ENCODE measurements around the gene POLR2M.
A peak's percentile ranks its signal among the peaks of the same experiment; 100 is the strongest.

POLR2M gene

DNA sequence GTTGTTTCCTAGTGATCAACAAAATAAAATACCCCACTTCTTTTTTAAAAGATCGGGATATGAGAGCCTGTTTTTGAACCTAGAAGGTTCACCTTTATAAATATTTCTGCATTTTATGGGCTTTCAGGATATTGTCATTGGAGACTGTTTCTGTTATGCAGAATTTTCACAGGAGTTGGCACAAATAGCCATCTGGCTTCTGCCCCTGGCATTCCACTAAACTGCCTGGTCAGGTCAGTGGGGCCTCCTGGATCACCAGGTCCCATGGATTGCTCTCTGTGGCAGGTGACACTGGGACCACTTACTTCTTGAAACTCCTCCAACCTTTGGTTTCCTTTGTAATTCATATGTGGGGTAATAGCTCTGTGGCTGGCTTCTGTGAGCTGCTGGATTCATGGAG, 25.5 kb upstream of the POLR2M start:
- no peak overlapping the region for H3K4me3 Mint-ChIP-seq
- CTCF ChIA-PET, result no interaction called here
- no peaks in the 10 kb centered on the region for H3K9me3 Mint-ChIP-seq
- H3K27ac Mint-ChIP-seq, result no peak overlapping the region
- DNase-seq, result no peak
- peaks cover 13% of the 10 kb centered on the region for H3K4me1 Mint-ChIP-seq
- H3K36me3 Mint-ChIP-seq, result no peaks in the 10 kb centered on the region
- no peaks in the 10 kb centered on the region for H3K27me3 Mint-ChIP-seq

DNA sequence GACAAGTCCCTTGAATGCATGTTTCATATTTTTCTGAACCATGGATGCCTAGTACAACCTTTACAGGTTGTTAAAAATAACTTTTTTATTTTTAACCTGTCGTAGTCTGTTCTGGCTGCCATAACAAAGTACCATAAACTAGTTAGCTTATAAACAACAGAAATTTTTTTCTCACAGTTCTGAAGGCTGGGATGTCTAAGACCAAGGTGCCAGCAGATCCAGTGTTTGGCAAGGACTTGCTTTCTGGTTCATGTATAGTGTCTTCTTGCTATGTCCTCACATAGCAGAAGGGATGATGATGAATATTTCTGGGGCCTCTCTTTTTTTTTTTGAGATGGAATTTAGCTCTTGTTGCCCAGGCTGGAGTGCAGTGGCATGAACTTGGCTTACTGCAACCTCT, 23.0 kb upstream of the POLR2M start:
- Mint-ChIP-seq H3K27me3 (no peaks in the 10 kb centered on the region), H3K36me3 (no peaks in the 10 kb centered on the region)
- CTCF ChIA-PET, result interaction anchor here (0.7 kb wide), 1 partner anchor 105 kb away, joined by 3 read pairs; no protein-coding TSS in a partner anchor

DNA sequence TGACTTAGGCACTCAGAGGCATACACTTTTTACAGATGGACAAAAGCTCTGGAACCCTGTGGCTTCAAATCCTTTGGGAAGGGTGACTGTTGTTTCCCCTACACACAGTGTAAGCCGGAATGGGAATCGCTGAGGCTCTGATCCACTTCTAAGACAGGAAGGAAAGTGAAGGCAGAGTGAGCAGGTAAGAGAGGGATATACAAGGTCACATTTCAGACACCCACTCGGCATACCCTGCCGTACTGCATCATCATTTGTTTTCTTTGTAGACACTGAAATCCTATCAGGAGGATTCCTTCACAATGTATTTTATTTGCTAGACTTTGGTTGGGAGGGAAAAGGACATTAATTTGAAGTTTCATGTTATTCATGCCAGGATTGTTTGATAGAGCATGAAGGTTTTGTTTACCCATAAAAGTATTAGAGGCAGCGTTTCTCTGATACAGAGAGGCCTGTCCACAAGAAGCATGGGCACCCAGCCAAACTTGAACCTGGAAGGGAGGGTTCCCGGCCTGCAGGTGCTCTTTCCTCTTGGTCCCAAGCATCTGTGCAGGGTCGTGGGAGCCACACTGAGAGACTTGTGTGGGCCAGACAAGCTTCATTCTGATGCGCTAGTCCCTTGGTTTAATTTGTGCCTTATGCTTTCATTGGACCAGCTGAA, 21.9 kb upstream of the POLR2M start:
- Mint-ChIP-seq H3K4me1 (peaks cover 13% of the 10 kb centered on the region), H3K27me3 (no peaks in the 10 kb centered on the region), H3K36me3 (no peaks in the 10 kb centered on the region), H3K27ac (no peak overlapping the region), H3K9me3 (no peaks in the 10 kb centered on the region), H3K4me3 (no peak overlapping the region)
- DNase-seq, result no peak
- CTCF ChIA-PET, result no interaction called here

More for the DNA sequence above, 23.0 kb upstream of the POLR2M start:
- H3K4me1 Mint-ChIP-seq, result peaks cover 13% of the 10 kb centered on the region
- no peak overlapping the region for H3K4me3 Mint-ChIP-seq
- DNase-seq, result no peak
- no peak overlapping the region for H3K27ac Mint-ChIP-seq
- no peaks in the 10 kb centered on the region for H3K9me3 Mint-ChIP-seq

DNA sequence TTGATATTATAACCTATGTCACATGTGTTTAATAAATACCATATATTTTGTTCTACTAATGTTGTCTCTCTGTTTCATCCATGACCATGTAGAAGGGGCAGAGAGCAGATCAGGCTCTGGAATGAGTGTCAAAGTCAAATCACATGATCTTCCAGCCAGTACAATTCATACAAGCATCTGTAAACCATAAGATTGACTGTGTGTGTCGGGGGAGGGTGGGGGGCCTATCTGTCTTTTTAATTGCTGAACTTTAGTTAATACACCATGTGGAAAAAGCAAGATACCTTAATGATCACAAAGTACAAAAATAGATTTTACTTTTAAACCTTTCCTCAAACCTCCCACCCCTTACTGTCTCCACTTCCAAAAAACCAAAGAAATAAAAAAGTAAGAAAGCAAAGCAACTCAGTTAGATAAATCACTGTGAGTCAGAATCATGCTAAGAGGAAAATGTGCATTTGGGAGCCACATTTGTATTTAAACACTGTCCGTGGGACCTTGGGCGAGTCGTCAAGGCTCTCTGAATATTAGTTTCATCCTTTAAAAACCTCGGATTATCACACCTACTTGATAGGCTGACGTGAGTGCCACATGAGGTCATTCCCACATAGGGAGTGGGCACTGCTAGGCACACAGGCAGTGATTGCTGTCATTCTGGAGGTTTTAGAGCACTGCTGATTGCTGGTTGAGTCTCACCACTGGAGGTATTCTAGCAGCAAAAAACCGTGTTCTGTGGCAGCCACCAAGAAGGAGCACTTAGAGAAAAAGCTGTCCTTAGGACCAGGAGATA, 21.0 kb upstream of the POLR2M start:
- H3K36me3 Mint-ChIP-seq, result no peaks in the 10 kb centered on the region
- no peak for DNase-seq
- no peaks in the 10 kb centered on the region for H3K9me3 Mint-ChIP-seq
- peaks cover 7% of the 10 kb centered on the region for H3K4me1 Mint-ChIP-seq
- CTCF ChIA-PET, result no interaction called here
- no peak overlapping the region for H3K4me3 Mint-ChIP-seq
- no peaks in the 10 kb centered on the region for H3K27me3 Mint-ChIP-seq
- H3K27ac Mint-ChIP-seq, result no peak overlapping the region

DNA sequence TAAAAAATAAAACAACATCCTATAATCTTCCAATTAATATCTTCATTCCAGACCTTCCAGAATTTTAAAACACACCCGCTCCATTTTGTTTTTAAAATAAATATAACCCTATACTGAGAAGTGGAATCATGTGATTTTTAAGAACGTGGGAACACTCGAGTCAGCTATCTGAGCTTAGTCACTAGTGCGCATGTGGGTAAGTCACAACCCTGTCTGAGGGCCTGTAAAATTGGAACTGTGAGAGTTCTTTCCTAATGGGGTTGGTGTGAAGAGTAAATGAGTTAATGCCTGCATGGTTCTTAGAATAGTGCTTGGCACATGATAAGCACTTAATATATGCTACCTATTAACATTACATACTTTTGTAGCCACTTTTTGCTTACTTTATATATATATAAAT, 19.9 kb upstream of the POLR2M start:
- Mint-ChIP-seq H3K9me3 (no peaks in the 10 kb centered on the region), H3K4me1 (no peaks in the 10 kb centered on the region), H3K36me3 (no peaks in the 10 kb centered on the region), H3K27ac (no peak overlapping the region), H3K27me3 (no peaks in the 10 kb centered on the region), H3K4me3 (no peak overlapping the region)
- CTCF ChIA-PET, result no interaction called here
- no peak for DNase-seq

DNA sequence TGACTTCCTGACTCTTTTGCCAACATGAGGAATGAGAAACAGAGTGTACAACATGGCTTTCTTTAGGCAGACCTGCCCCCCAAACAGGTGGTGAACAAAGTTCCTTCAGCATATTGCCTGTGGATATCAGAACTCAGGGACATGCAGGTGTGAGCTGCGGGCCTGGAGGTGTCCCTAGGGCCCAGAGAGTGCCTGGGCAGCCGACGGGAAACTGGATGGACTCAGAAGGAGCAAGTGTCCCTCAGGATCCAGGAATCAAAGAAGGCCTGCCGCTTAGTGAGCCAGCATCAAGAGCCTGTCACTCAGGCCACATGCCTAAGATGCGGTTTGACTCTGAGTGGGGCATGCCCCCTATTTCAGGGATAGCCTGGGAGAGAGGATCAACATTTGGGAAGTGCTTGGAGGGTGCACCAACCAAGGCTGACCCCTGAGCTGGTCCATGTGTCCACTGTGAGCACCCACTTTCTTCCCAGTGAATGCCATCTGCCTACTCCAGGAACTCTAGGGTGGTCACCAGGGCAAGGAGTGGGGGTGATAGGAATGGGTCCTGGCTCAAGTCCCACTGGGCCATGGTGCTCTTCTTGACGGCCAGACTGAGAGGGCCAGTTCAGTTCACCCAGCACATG, 16.1 kb upstream of the POLR2M start:
- Mint-ChIP-seq H3K4me3 (no peak overlapping the region), H3K27me3 (peaks cover 3% of the 10 kb centered on the region), H3K27ac (no peak overlapping the region), H3K36me3 (no peaks in the 10 kb centered on the region), H3K4me1 (no peaks in the 10 kb centered on the region), H3K9me3 (no peaks in the 10 kb centered on the region)
- CTCF ChIA-PET, result no interaction called here
- no peak for DNase-seq

DNA sequence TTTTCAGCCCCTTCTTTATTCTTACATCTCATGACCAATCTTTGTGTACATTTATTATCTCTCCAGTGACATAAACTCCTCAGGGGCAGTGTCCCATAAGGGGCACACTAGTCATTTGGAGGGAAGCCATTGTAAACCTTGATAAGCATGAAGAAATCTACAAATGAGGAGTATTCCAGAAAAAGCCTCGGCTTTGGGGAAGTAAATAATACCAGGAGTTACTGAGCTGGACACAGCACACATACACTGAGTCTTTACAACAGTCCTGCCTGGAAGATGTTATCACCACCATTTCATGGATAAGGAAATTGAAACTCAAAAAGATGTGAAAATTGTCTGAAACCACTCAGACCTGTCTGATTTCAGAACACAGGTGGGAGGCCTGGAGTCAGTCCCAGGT, 15.4 kb upstream of the POLR2M start:
- CTCF ChIA-PET, result no interaction called here
- no peak overlapping the region for H3K4me3 Mint-ChIP-seq
- H3K27me3 Mint-ChIP-seq, result peaks cover 5% of the 10 kb centered on the region
- no peaks in the 10 kb centered on the region for H3K4me1 Mint-ChIP-seq
- no peak overlapping the region for H3K27ac Mint-ChIP-seq
- H3K36me3 Mint-ChIP-seq, result no peaks in the 10 kb centered on the region
- no peaks in the 10 kb centered on the region for H3K9me3 Mint-ChIP-seq
- no peak for DNase-seq

DNA sequence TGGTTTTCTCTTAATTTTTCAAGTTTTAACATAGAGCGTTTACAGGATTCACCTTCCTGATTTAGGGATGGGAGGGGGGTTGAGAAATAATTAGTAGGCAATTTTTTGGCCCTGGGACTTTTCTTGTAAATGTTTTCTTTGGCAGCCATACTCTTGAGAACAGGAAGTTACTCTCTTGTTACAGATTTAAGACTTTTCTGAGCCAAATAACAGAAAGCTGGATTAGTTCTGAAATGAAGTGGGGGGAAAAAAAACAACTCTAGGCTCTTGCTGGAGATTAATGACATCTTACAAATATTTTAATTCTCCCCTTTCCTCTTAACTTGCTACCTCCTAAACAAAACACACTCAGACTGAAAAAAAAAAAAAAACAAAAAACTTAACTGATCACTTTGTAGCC, 13.8 kb upstream of the POLR2M start:
- Mint-ChIP-seq H3K4me3 (no peak overlapping the region), H3K9me3 (no peaks in the 10 kb centered on the region), H3K36me3 (no peaks in the 10 kb centered on the region), H3K27me3 (peaks cover 19% of the 10 kb centered on the region), H3K27ac (no peak overlapping the region), H3K4me1 (no peaks in the 10 kb centered on the region)
- no peak for DNase-seq
- CTCF ChIA-PET, result no interaction called here

DNA sequence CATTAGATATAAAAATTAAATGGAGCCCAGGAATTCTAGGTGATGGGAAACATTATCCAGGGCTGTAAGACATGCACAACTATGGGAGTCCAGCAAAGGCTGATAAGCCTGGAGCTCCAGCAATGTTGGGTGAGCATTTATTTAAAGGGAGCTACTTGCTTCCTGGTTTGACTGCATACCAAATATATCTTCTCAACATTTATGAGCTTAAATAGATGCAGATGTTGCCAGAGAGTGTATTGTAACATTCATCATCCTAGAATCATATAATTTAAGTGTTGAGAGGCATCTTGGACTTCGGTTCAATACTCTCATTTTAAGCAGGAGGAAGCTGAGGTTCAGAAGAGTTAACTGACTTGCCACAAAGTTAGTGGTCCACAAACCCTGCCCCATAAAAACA, 12.2 kb upstream of the POLR2M start:
- no peak for DNase-seq
- CTCF ChIA-PET, result interaction anchor here (0.9 kb wide), 1 partner anchor 133 kb away, joined by 3 read pairs; no protein-coding TSS in a partner anchor

DNA sequence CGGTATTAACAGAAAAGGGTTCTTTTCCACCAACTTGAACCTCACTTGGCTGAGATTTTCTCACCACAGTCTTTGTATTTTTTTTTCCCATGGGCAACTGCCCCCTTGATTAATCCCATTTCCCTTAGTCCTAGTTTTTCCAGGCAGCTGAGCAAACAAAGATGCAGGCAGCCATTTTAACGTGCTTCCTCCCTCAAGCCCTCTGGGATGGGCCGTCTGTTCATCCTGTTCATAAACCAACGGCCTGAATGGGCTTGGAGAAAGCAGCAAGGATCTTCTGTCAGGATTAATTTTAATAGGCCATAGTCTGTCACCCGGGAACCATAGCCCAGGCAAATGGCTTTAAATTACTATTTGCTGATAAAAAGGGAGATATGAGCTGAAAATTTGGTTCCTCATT, 10.4 kb upstream of the POLR2M start:
- Mint-ChIP-seq H3K27me3 (peaks cover 32% of the 10 kb centered on the region), H3K36me3 (no peaks in the 10 kb centered on the region), H3K9me3 (no peaks in the 10 kb centered on the region), H3K27ac (no peak overlapping the region), H3K4me1 (no peaks in the 10 kb centered on the region), H3K4me3 (no peak overlapping the region)
- CTCF ChIA-PET, result no interaction called here
- DNase-seq, result no peak

More for the DNA sequence above, 12.2 kb upstream of the POLR2M start:
- Mint-ChIP-seq H3K9me3 (no peaks in the 10 kb centered on the region), H3K4me3 (no peak overlapping the region), H3K4me1 (no peaks in the 10 kb centered on the region), H3K27ac (no peak overlapping the region), H3K27me3 (peaks cover 22% of the 10 kb centered on the region), H3K36me3 (no peaks in the 10 kb centered on the region)

DNA sequence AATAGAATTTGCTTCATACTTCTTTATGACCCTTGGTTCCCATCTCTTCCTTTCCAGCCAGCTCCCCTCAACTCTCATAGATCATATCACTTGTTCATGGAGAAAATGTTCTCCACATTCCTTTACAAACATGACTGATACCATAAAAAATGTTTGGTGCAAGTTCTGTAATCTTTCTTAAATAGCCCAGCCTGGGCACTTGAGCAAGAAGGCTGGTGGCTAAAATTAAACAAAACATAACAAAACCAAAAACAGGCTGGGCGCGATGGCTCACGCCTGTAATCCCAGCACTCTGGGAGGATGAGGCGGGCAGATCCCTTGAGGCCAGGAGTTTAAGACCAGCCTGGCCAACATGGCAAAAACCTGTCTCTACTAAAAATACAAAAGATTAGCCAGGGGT, 8.9 kb upstream of the POLR2M start:
- no peaks in the 10 kb centered on the region for H3K9me3 Mint-ChIP-seq
- no peak for DNase-seq
- H3K36me3 Mint-ChIP-seq, result no peaks in the 10 kb centered on the region
- no peak overlapping the region for H3K27ac Mint-ChIP-seq
- peaks cover 5% of the 10 kb centered on the region for H3K4me1 Mint-ChIP-seq
- CTCF ChIA-PET, result no interaction called here
- no peak overlapping the region for H3K4me3 Mint-ChIP-seq
- H3K27me3 Mint-ChIP-seq, result peaks cover 31% of the 10 kb centered on the region

DNA sequence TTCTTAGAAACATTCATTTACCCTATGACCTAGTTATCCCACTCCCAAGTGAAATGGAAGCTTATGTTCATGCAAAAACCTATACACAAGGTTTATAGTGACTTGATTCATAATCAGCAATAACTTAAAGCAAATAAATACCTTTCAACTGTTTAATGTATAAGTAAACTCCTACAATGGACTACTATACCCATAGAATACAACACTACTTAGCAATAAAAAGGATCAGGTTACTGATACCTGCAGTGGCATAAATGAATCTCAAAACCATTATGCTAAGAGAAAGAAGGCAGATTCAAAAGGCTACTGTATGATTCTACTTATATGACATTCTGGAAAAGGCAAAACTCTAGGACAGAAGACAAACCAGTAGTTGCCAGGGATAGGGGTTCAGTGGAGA, 8.3 kb upstream of the POLR2M start:
- Mint-ChIP-seq H3K27ac (no peak overlapping the region), H3K9me3 (no peaks in the 10 kb centered on the region), H3K4me3 (no peak overlapping the region), H3K4me1 (peaks cover 12% of the 10 kb centered on the region), H3K27me3 (peaks cover 29% of the 10 kb centered on the region), H3K36me3 (no peaks in the 10 kb centered on the region)
- CTCF ChIA-PET, result no interaction called here
- DNase-seq, result no peak

DNA sequence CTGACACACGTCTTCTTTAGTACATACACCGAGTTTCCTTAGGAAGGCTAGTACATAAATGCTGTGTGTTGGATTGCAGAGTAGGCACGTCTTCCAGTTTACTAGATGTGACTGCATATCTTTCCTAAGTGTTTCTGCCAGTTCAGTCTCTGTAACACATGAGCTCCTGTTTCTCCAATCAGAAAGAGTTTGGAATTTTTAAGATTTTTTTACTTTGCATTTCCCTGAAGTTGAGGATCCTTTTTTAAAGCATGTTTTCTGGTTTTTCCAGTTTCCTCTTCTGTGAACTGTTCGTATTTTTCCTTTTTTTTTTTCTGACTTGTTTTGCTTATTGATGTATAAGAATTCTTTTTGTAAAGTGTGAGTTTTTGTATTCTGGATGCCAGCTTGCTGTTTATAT, 7.5 kb upstream of the POLR2M start:
- DNase-seq, result no peak
- peaks cover 19% of the 10 kb centered on the region for H3K4me1 Mint-ChIP-seq
- H3K9me3 Mint-ChIP-seq, result no peaks in the 10 kb centered on the region
- no peak overlapping the region for H3K4me3 Mint-ChIP-seq
- no peaks in the 10 kb centered on the region for H3K36me3 Mint-ChIP-seq
- H3K27ac Mint-ChIP-seq, result no peak overlapping the region
- CTCF ChIA-PET, result no interaction called here
- peaks cover 29% of the 10 kb centered on the region for H3K27me3 Mint-ChIP-seq

DNA sequence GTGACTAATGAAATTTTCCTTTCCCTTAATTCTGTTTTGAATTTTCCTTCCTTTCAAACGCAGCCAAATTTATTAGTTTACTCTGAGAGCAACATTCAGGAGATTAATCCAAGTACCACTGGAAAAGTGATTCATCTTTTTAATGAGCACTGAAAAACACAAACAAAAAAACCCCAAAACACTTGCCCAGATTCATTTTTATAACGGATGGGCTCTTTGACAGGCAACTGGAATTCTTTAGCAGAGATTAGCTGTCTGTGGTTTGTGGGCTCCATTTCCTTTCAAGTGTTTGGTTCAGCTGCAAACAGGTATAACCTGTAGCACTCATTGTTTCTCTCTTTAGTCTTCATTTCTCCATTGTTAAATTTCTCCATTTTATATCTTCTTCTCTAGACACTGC, 3.1 kb upstream of the POLR2M start:
- CTCF ChIA-PET, result interaction anchor here (1.4 kb wide), 1 partner anchor 62 kb away, joined by 3 read pairs; no protein-coding TSS in a partner anchor
- H3K4me3 Mint-ChIP-seq, result no peak overlapping the region
- peak overlapping the region; percentile 35 for H3K27ac Mint-ChIP-seq
- DNase-seq, result peak; percentile 43
- no peaks in the 10 kb centered on the region for H3K9me3 Mint-ChIP-seq
- H3K4me1 Mint-ChIP-seq, result peaks cover 54% of the 10 kb centered on the region
- H3K36me3 Mint-ChIP-seq, result peaks cover 7% of the 10 kb centered on the region
- H3K27me3 Mint-ChIP-seq, result peaks cover 10% of the 10 kb centered on the region

DNA sequence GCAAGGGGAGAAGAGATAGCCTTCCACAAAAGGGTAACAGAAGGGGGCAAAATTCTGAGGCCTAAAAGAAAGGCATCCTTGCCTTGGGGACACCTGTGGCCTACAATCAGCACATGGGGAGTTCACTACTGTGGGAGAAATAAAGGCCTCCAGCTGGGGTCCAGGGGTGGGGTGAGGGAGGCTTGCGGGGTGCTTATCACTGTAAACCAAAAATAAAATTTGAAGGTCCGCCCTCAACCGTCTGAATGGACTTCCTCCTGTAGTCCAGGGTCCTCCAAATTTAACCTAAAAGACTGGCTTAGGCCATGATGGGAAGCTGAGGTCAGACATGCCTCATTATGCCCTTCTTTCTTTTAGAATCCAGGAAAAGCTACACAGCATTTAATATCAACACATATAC, 2.1 kb upstream of the POLR2M start:
- no peak for DNase-seq
- Mint-ChIP-seq H3K27ac (no peak overlapping the region), H3K27me3 (peaks cover 10% of the 10 kb centered on the region), H3K9me3 (no peaks in the 10 kb centered on the region), H3K4me3 (no peak overlapping the region), H3K4me1 (peaks cover 64% of the 10 kb centered on the region), H3K36me3 (peaks cover 15% of the 10 kb centered on the region)
- CTCF ChIA-PET, result interaction anchor here (0.9 kb wide), 1 partner anchor 117 kb away, joined by 3 read pairs; no protein-coding TSS in a partner anchor
